ENCODE measurements around the gene PARD3. TPM values are rescaled to one million over a fixed set of nuclear protein-coding genes. Genes with fewer than 3 reads are reported as not detected.

The PARD3 gene
- total RNA-seq, 1 donor from 2014 or later: 35.4 TPM

- H3K9me3 Mint-ChIP-seq (ENCODE audit: unreplicated experiment): no peaks in the 10 kb centered on the region
- H3K9ac ChIP-seq (ENCODE audit: low read length): no peak overlapping the region
- H4K20me1 ChIP-seq (ENCODE audit: insufficient read depth, low read length): no peaks in the 10 kb centered on the region
- no peak overlapping the region for H3K27ac Mint-ChIP-seq (ENCODE audit: unreplicated experiment)
- TF ChIP-seq EZH2 (IDR thresholded peaks at IDR 0.05; ENCODE audit: insufficient read depth, low read length): no peak
- TF ChIP-seq, protein P1, sequence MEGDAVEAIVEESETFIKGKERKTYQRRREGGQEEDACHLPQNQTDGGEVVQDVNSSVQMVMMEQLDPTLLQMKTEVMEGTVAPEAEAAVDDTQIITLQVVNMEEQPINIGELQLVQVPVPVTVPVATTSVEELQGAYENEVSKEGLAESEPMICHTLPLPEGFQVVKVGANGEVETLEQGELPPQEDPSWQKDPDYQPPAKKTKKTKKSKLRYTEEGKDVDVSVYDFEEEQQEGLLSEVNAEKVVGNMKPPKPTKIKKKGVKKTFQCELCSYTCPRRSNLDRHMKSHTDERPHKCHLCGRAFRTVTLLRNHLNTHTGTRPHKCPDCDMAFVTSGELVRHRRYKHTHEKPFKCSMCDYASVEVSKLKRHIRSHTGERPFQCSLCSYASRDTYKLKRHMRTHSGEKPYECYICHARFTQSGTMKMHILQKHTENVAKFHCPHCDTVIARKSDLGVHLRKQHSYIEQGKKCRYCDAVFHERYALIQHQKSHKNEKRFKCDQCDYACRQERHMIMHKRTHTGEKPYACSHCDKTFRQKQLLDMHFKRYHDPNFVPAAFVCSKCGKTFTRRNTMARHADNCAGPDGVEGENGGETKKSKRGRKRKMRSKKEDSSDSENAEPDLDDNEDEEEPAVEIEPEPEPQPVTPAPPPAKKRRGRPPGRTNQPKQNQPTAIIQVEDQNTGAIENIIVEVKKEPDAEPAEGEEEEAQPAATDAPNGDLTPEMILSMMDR (IDR thresholded peaks at IDR 0.05; ENCODE audit: insufficient read depth, low read depth, low read length): no peak
- no peak overlapping the region for H2AFZ ChIP-seq (ENCODE audit: low read depth, low read length)
- no peaks in the 10 kb centered on the region for H3K27me3 Mint-ChIP-seq (ENCODE audit: low read depth, unreplicated experiment)
- peaks cover 2% of the 10 kb centered on the region for H3K79me2 ChIP-seq (ENCODE audit: insufficient read depth, low read length)
- H3K36me3 ChIP-seq (ENCODE audit: insufficient read depth, low read length): no peaks in the 10 kb centered on the region
- no peak overlapping the region for H3K4me2 ChIP-seq (ENCODE audit: low read length)
- no peak overlapping the region for H3K4me3 ChIP-seq (ENCODE audit: insufficient read depth, low read depth, low read length)
- H3K4me1 ChIP-seq (ENCODE audit: insufficient read depth, low read length): no peaks in the 10 kb centered on the region
- peaks cover 12% of the 10 kb centered on the region for H3K4me1 Mint-ChIP-seq (ENCODE audit: low read depth, unreplicated experiment)
- H3K27me3 ChIP-seq (ENCODE audit: insufficient read depth, low read length): no peaks in the 10 kb centered on the region
- DNase-seq (ENCODE audit: low read depth) (no peak), FAIRE-seq (no peak)
- H3K4me3 Mint-ChIP-seq (ENCODE audit: unreplicated experiment): no peak overlapping the region
- H3K36me3 Mint-ChIP-seq (ENCODE audit: low read depth, unreplicated experiment): no peaks in the 10 kb centered on the region
- H3K27ac ChIP-seq (ENCODE audit: low read depth, low read length): no peak overlapping the region
- no peaks in the 10 kb centered on the region for H3K9me3 ChIP-seq (ENCODE audit: insufficient read depth, low read depth, low read length)
Measured at GRCh38 chr10:34498821-34499220, 316.3 kb downstream of the PARD3 start.

- Mint-ChIP-seq H3K27ac (ENCODE audit: unreplicated experiment) (no peak overlapping the region), H3K4me3 (ENCODE audit: unreplicated experiment) (no peak overlapping the region), H3K36me3 (ENCODE audit: low read depth, unreplicated experiment) (no peaks in the 10 kb centered on the region), H3K9me3 (ENCODE audit: unreplicated experiment) (no peaks in the 10 kb centered on the region), H3K27me3 (ENCODE audit: low read depth, unreplicated experiment) (no peaks in the 10 kb centered on the region), H3K4me1 (ENCODE audit: low read depth, unreplicated experiment) (peaks cover 14% of the 10 kb centered on the region)
- Histone ChIP-seq H3K79me2 (ENCODE audit: insufficient read depth, low read length) (no peaks in the 10 kb centered on the region), H3K36me3 (ENCODE audit: insufficient read depth, low read length) (no peaks in the 10 kb centered on the region), H3K27ac (ENCODE audit: low read depth, low read length) (no peak overlapping the region), H3K4me1 (ENCODE audit: insufficient read depth, low read length) (no peaks in the 10 kb centered on the region), H3K27me3 (ENCODE audit: insufficient read depth, low read length) (no peaks in the 10 kb centered on the region), H3K9me3 (ENCODE audit: insufficient read depth, low read depth, low read length) (no peaks in the 10 kb centered on the region), H3K4me3 (ENCODE audit: insufficient read depth, low read depth, low read length) (no peak overlapping the region), H3K9ac (ENCODE audit: low read length) (no peak overlapping the region), H4K20me1 (ENCODE audit: insufficient read depth, low read length) (no peaks in the 10 kb centered on the region), H2AFZ (ENCODE audit: low read depth, low read length) (no peak overlapping the region), H3K4me2 (ENCODE audit: low read length) (no peak overlapping the region)
- no peak for DNase-seq (ENCODE audit: low read depth)
- TF ChIP-seq, protein P1 (IDR thresholded peaks at IDR 0.05; ENCODE audit: insufficient read depth, low read depth, low read length): no peak
- TF ChIP-seq EZH2 (IDR thresholded peaks at IDR 0.05; ENCODE audit: insufficient read depth, low read length): no peak
- no peak for FAIRE-seq
Measured at GRCh38 chr10:34495938-34496337, 319.2 kb downstream of the PARD3 start.

DNA sequence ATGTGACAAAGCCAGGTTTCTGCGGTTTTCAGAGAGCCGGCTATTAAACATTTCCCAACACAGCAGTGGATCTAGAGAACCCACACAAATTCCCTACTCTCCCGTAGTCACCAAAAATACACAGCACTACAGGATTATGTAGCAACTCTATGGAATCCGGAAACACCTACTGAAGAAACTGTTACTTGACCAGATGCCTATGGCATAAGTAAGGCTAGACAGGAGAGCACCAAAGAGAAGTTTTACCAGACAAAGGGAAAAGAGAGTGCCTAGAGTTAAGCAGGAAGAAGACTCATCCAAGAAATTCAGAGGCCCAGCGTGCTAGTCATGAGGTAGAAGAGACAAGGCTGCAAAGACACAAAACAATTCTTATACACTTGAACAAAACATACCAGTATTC lies 321.1 kb downstream of the PARD3 start:
- H3K27ac Mint-ChIP-seq (ENCODE audit: unreplicated experiment): peak overlapping the region; percentile 16
- TF ChIP-seq, protein P1 (IDR thresholded peaks at IDR 0.05; ENCODE audit: insufficient read depth, low read depth, low read length): no peak
- TF ChIP-seq EZH2 (IDR thresholded peaks at IDR 0.05; ENCODE audit: insufficient read depth, low read length): no peak
- H3K4me2 ChIP-seq (ENCODE audit: low read length): no peak overlapping the region
- FAIRE-seq (no peak), DNase-seq (ENCODE audit: low read depth) (peak; percentile 74)
- H2AFZ ChIP-seq (ENCODE audit: low read depth, low read length): no peak overlapping the region
- no peaks in the 10 kb centered on the region for H3K4me1 ChIP-seq (ENCODE audit: insufficient read depth, low read length)
- H3K4me3 Mint-ChIP-seq (ENCODE audit: unreplicated experiment): no peak overlapping the region
- no peaks in the 10 kb centered on the region for H3K27me3 Mint-ChIP-seq (ENCODE audit: low read depth, unreplicated experiment)
- no peaks in the 10 kb centered on the region for H3K9me3 ChIP-seq (ENCODE audit: insufficient read depth, low read depth, low read length)
- H3K27me3 ChIP-seq (ENCODE audit: insufficient read depth, low read length): no peaks in the 10 kb centered on the region
- H3K9me3 Mint-ChIP-seq (ENCODE audit: unreplicated experiment): no peaks in the 10 kb centered on the region
- H3K9ac ChIP-seq (ENCODE audit: low read length): no peak overlapping the region
- no peaks in the 10 kb centered on the region for H4K20me1 ChIP-seq (ENCODE audit: insufficient read depth, low read length)
- H3K36me3 Mint-ChIP-seq (ENCODE audit: low read depth, unreplicated experiment): no peaks in the 10 kb centered on the region
- no peaks in the 10 kb centered on the region for H3K79me2 ChIP-seq (ENCODE audit: insufficient read depth, low read length)
- H3K27ac ChIP-seq (ENCODE audit: low read depth, low read length): no peak overlapping the region
- H3K4me3 ChIP-seq (ENCODE audit: insufficient read depth, low read depth, low read length): no peak overlapping the region
- H3K36me3 ChIP-seq (ENCODE audit: insufficient read depth, low read length): no peaks in the 10 kb centered on the region
- peaks cover 25% of the 10 kb centered on the region for H3K4me1 Mint-ChIP-seq (ENCODE audit: low read depth, unreplicated experiment)

Measured in astrocyte (in vitro differentiated cells and primary cell).